Measurements from ENCODE around the gene ARHGAP42.

DNA sequence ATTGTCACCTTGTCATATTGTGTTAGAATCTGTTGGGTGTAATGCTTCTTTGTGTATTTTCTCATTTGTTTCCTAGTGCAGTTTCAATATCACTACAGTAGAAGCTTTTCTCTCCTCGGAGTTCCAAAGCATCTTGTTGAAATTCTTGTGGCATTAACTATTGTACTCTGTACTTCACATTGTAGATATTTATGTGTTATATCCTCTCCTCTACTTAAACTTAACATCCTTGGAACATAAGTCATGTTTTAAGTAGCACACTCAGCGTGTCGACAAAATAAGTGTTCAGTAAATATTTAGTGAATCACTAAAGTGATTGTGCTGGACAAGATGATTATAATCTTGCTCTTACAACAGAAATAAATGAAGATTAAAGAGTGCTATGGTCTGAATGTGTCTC is 201.7 kb downstream of the ARHGAP42 start:
- TF ChIP-seq POLR2AphosphoS5 (IDR thresholded peaks at IDR 0.05; ENCODE audit: borderline replicate concordance, low read depth, low read length) (no peak), EZH2 (IDR thresholded peaks at IDR 0.05) (no peak), FOXP2 (optimal IDR thresholded peaks at IDR 0.05; ENCODE audit: control extremely low read depth, extremely low read length, insufficient read depth) (no peak)

Measured in SK-N-MC (cell line).